ENCODE data around the gene OR2T3.
"Not testable (repeated sequence)": the region's sequence is repeated elsewhere in the genome, so short reads cannot be mapped to it uniquely, and the experiment has no call there.

GRCh38 chr1:248434913-248435312 lies 38.2 kb upstream of the OR2T3 start:
- not testable (repeated sequence) for TF ChIP-seq CTCF, POLR2A (IDR thresholded peaks at IDR 0.05)
